ENCODE measurements around the gene GSE1.

GSE1 gene

GRCh38 chr16:85698935-85699558 is 85.9 kb downstream of the GSE1 start:
- Histone ChIP-seq H3K9me3 (ENCODE audit: control insufficient read depth, low read length) (peaks cover 8% of the 10 kb centered on the region), H3K4me1 (ENCODE audit: control insufficient read depth, insufficient read depth, low read length) (peaks cover 10% of the 10 kb centered on the region), H3K4me3 (ENCODE audit: low read length) (no peak overlapping the region), H3K27me3 (replicated peaks; ENCODE audit: control insufficient read depth, insufficient read depth, low read length) (peaks cover 51% of the 10 kb centered on the region), H3K36me3 (ENCODE audit: control insufficient read depth, insufficient read depth, low read length, severe bottlenecking) (no peaks in the 10 kb centered on the region), H3K9ac (ENCODE audit: low read length) (no peak overlapping the region)
- no peak for DNase-seq (ENCODE audit: low read depth)

GRCh38 chr16:85699628-85700027 is 86.5 kb downstream of the GSE1 start:
- Histone ChIP-seq H3K9ac (ENCODE audit: low read length) (no peak overlapping the region), H3K36me3 (ENCODE audit: control insufficient read depth, insufficient read depth, low read length, severe bottlenecking) (no peaks in the 10 kb centered on the region), H3K4me3 (ENCODE audit: low read length) (no peak overlapping the region), H3K27me3 (replicated peaks; ENCODE audit: control insufficient read depth, insufficient read depth, low read length) (peaks cover 50% of the 10 kb centered on the region), H3K4me1 (ENCODE audit: control insufficient read depth, insufficient read depth, low read length) (peaks cover 10% of the 10 kb centered on the region), H3K9me3 (ENCODE audit: control insufficient read depth, low read length) (peaks cover 8% of the 10 kb centered on the region)
- peak; percentile 34 for DNase-seq (ENCODE audit: low read depth)

DNA sequence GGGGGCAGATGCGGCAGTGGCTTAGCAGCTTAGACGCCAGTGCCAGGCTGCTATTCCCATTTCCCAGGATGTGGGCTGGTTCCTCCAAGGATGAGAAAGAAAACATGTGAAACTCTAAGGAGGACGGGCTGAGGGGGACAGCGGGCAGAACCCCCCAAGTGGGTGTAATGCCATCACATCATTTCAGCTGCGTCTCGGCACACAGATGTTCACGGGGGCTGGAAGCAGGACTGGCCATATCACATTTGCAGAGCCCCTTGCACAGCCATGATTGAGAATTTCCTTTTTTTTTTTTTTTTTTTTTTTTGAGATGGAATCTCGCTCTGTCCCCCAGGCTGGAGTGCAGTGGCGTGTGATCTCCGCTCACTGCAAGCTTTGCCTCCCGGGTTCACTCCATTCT is 90.9 kb downstream of the GSE1 start:
- Histone ChIP-seq H3K27me3 (replicated peaks; ENCODE audit: control insufficient read depth, insufficient read depth, low read length) (peaks cover 8% of the 10 kb centered on the region), H3K4me1 (ENCODE audit: control insufficient read depth, insufficient read depth, low read length) (peaks cover 10% of the 10 kb centered on the region), H3K4me3 (ENCODE audit: low read length) (no peak overlapping the region), H3K36me3 (ENCODE audit: control insufficient read depth, insufficient read depth, low read length, severe bottlenecking) (no peaks in the 10 kb centered on the region), H3K9ac (ENCODE audit: low read length) (no peak overlapping the region), H3K9me3 (ENCODE audit: control insufficient read depth, low read length) (peaks cover 8% of the 10 kb centered on the region)
- no peak for DNase-seq (ENCODE audit: low read depth)

DNA sequence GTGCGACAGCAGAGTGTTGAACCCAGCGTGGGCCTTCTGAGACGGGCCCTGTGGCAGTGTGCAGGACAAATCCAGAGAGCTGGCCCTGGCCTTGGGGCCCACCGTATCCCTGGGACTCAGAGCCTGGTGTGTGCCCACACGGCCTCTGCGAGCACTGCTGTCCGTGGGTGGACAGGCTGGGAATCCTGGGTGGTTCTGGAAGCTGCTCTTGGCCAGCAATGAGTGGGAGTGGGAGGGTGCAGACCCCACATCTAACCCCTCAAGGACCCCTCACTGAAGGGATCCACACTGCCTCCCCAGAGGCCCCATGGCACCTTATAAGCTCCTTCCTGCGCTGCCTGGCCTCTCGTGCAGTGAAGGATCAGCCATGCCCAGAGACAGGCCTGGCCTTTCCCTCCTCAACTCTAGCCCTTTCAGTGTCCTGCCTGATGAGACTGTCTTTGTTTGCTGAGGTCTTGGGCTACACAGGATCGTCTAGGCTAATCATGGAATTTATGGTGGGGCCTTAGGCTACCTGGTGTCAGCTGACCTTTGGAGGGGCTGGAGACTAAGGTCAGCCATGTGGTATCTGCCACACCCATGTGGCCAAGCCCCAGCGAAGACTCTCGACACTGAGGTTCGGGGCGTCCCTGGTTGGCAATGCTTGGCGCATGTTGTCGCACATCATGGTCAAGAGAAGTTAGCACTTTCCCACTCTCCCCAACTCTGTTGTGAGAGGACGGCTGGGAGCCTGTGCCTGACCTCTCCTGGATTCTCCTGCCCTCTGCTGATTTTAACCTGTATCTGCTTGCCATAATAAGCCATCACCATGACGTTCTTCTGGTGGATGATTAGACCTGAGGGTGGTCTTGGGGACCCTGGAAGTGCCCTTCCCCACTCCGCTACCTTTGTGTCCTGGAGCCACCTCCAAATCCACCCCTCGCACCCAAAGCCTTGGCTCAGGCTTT is 92.1 kb downstream of the GSE1 start:
- Histone ChIP-seq H3K4me3 (ENCODE audit: low read length) (no peak overlapping the region), H3K4me1 (ENCODE audit: control insufficient read depth, insufficient read depth, low read length) (no peaks in the 10 kb centered on the region), H3K9ac (ENCODE audit: low read length) (no peak overlapping the region), H3K9me3 (ENCODE audit: control insufficient read depth, low read length) (peaks cover 8% of the 10 kb centered on the region), H3K27me3 (replicated peaks; ENCODE audit: control insufficient read depth, insufficient read depth, low read length) (no peaks in the 10 kb centered on the region), H3K36me3 (ENCODE audit: control insufficient read depth, insufficient read depth, low read length, severe bottlenecking) (no peaks in the 10 kb centered on the region)
- no peak for DNase-seq (ENCODE audit: low read depth)

DNA sequence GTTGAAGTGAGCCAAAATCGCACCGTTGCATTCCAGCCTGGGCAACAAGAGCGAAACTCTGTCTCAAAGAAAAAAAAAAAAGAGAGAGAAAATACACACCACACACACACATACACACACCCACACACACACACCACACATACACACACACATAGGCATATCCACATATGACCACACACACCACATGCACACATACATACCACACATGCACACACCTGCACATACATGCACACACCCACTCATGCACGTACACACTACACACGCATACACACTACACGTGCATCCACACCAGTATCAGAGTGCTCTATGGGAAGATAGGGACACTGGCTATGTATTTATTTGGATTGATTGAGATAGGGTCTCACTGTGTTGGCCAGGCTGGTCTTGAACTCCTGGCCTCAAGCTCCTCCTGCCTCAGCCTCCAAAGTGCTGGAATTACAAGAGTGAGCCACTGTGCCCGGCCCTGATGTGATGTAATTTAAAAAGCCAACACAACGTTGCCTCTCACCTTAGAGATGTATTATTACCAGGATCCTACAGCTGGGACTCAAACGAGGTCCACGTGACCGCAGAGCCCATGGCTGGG is 93.4 kb downstream of the GSE1 start:
- DNase-seq (ENCODE audit: low read depth): no peak
- Histone ChIP-seq H3K4me1 (ENCODE audit: control insufficient read depth, insufficient read depth, low read length) (no peaks in the 10 kb centered on the region), H3K27me3 (replicated peaks; ENCODE audit: control insufficient read depth, insufficient read depth, low read length) (no peaks in the 10 kb centered on the region), H3K9me3 (ENCODE audit: control insufficient read depth, low read length) (peaks cover 6% of the 10 kb centered on the region), H3K4me3 (ENCODE audit: low read length) (no peak overlapping the region), H3K9ac (ENCODE audit: low read length) (no peak overlapping the region), H3K36me3 (ENCODE audit: control insufficient read depth, insufficient read depth, low read length, severe bottlenecking) (no peaks in the 10 kb centered on the region)

- peaks cover 9% of the 10 kb centered on the region for H3K9me3 ChIP-seq (ENCODE audit: control insufficient read depth, low read length)
- no peaks in the 10 kb centered on the region for H3K4me1 ChIP-seq (ENCODE audit: control insufficient read depth, insufficient read depth, low read length)
- no peaks in the 10 kb centered on the region for H3K36me3 ChIP-seq (ENCODE audit: control insufficient read depth, insufficient read depth, low read length, severe bottlenecking)
- no peaks in the 10 kb centered on the region for H3K27me3 ChIP-seq (replicated peaks; ENCODE audit: control insufficient read depth, insufficient read depth, low read length)
- H3K4me3 ChIP-seq (ENCODE audit: low read length): no peak overlapping the region
- H3K9ac ChIP-seq (ENCODE audit: low read length): no peak overlapping the region
- no peak for DNase-seq (ENCODE audit: low read depth)
Observed at GRCh38 chr16:85707528-85708095, 94.5 kb downstream of the GSE1 start.

GRCh38 chr16:85708338-85708737 is 95.2 kb downstream of the GSE1 start:
- no peaks in the 10 kb centered on the region for H3K4me1 ChIP-seq (ENCODE audit: control insufficient read depth, insufficient read depth, low read length)
- peaks cover 9% of the 10 kb centered on the region for H3K9me3 ChIP-seq (ENCODE audit: control insufficient read depth, low read length)
- H3K27me3 ChIP-seq (replicated peaks; ENCODE audit: control insufficient read depth, insufficient read depth, low read length): no peaks in the 10 kb centered on the region
- no peak overlapping the region for H3K4me3 ChIP-seq (ENCODE audit: low read length)
- H3K36me3 ChIP-seq (ENCODE audit: control insufficient read depth, insufficient read depth, low read length, severe bottlenecking): no peaks in the 10 kb centered on the region
- no peak overlapping the region for H3K9ac ChIP-seq (ENCODE audit: low read length)
- no peak for DNase-seq (ENCODE audit: low read depth)

GRCh38 chr16:85709766-85710585 is 96.9 kb downstream of the GSE1 start:
- no peak overlapping the region for H3K4me3 ChIP-seq (ENCODE audit: low read length)

DNA sequence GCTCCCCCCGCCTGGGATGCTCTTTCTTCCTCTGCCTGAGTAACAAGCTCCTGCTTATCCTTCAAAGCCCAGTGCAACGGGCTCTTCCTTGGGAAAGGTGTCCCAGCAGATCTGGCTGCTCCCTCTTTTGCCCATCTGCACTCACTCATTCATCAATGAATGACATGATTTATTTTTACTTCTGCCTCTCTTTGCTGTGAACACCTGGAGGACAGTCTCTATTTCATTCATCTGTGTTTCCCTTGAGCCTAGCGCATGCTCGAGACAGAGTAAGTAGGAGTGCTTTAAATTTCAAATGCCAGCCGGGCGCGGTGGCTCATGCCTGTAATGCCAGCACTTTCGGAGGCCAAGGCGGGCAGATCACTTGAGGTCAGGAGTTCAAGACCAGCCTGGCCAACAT is 97.6 kb downstream of the GSE1 start:
- Histone ChIP-seq H3K36me3 (ENCODE audit: control insufficient read depth, insufficient read depth, low read length, severe bottlenecking) (no peaks in the 10 kb centered on the region), H3K9me3 (ENCODE audit: control insufficient read depth, low read length) (peaks cover 9% of the 10 kb centered on the region), H3K9ac (ENCODE audit: low read length) (no peak overlapping the region), H3K4me1 (ENCODE audit: control insufficient read depth, insufficient read depth, low read length) (peaks cover 5% of the 10 kb centered on the region), H3K27me3 (replicated peaks; ENCODE audit: control insufficient read depth, insufficient read depth, low read length) (peaks cover 9% of the 10 kb centered on the region), H3K4me3 (ENCODE audit: low read length) (no peak overlapping the region)
- no peak for DNase-seq (ENCODE audit: low read depth)

More at GRCh38 chr16:85709766-85710585, 96.9 kb downstream of the GSE1 start:
- no peak for DNase-seq (ENCODE audit: low read depth)
- Histone ChIP-seq H3K9me3 (ENCODE audit: control insufficient read depth, low read length) (peaks cover 9% of the 10 kb centered on the region), H3K4me1 (ENCODE audit: control insufficient read depth, insufficient read depth, low read length) (no peaks in the 10 kb centered on the region), H3K36me3 (ENCODE audit: control insufficient read depth, insufficient read depth, low read length, severe bottlenecking) (no peaks in the 10 kb centered on the region), H3K9ac (ENCODE audit: low read length) (no peak overlapping the region), H3K27me3 (replicated peaks; ENCODE audit: control insufficient read depth, insufficient read depth, low read length) (peaks cover 5% of the 10 kb centered on the region)

- Histone ChIP-seq H3K36me3 (ENCODE audit: control insufficient read depth, insufficient read depth, low read length, severe bottlenecking) (no peaks in the 10 kb centered on the region), H3K9ac (ENCODE audit: low read length) (no peak overlapping the region), H3K4me1 (ENCODE audit: control insufficient read depth, insufficient read depth, low read length) (peaks cover 5% of the 10 kb centered on the region), H3K4me3 (ENCODE audit: low read length) (no peak overlapping the region), H3K9me3 (ENCODE audit: control insufficient read depth, low read length) (peaks cover 9% of the 10 kb centered on the region), H3K27me3 (replicated peaks; ENCODE audit: control insufficient read depth, insufficient read depth, low read length) (peaks cover 14% of the 10 kb centered on the region)
- DNase-seq (ENCODE audit: low read depth): no peak
Observed at GRCh38 chr16:85711982-85712587, 99.0 kb downstream of the GSE1 start.

Data from adipocyte (in vitro differentiated cells).